22Rv1 (cell line): ENCODE measurements around the gene TCF12.

ENCODE experiments used
- ZFX ChIP-seq: fragments of 450-650 bp; IDR thresholded peaks from 2 replicates; pipeline ENCODE4 v1.6.1; 2017; ENCODE audit warnings: antibody characterized with exemption, borderline replicate concordance
- TF ChIP-seq, protein P1 (sequence below): fragments of 450-650 bp; IDR thresholded peaks from 2 replicates; pipeline ENCODE4 v1.5.1; 2017; ENCODE audit warnings: mild to moderate bottlenecking

DNA sequence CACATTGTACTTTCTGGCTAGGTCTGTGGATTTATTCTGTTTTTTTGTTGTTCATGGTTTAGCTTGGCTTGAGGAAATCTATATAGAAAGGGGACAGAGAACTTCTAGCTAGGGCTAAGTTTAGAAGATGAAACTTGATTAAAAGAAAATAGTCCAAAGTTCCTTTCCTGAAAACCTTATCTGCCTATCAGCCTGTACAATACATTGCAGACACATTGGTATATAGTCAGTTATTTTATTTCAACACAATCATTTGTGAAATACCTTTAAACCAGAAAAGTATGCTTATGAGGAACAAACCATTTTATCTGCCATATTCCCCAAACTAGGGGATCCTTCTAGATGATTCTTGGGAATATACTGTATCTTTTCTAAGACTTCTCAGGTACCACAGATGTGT is 310.6 kb downstream of the TCF12 start:
- TF ChIP-seq, protein P1, sequence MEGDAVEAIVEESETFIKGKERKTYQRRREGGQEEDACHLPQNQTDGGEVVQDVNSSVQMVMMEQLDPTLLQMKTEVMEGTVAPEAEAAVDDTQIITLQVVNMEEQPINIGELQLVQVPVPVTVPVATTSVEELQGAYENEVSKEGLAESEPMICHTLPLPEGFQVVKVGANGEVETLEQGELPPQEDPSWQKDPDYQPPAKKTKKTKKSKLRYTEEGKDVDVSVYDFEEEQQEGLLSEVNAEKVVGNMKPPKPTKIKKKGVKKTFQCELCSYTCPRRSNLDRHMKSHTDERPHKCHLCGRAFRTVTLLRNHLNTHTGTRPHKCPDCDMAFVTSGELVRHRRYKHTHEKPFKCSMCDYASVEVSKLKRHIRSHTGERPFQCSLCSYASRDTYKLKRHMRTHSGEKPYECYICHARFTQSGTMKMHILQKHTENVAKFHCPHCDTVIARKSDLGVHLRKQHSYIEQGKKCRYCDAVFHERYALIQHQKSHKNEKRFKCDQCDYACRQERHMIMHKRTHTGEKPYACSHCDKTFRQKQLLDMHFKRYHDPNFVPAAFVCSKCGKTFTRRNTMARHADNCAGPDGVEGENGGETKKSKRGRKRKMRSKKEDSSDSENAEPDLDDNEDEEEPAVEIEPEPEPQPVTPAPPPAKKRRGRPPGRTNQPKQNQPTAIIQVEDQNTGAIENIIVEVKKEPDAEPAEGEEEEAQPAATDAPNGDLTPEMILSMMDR, result no peak
- TF ChIP-seq ZFX, result no peak
